Ovary (tissue), 9 donors: ENCODE results near the gene HDAC7. TPM values are rescaled to one million over a fixed set of nuclear protein-coding genes. Genes with fewer than 3 reads are reported as not detected.

Experiments
- DNase-seq, 5 donors: peaks; one replicate each; pipeline ENCODE4 v3.0.0-alpha.2; 2019 to 2020
- H3K27ac ChIP-seq, 2 donors: fragments of 200-600 bp; one replicate each; pipeline versions ENCODE4 v1.5.1 to v1.8.0; 2019 to 2022
- H3K27me3 ChIP-seq: fragments of 200-600 bp; one replicate; pipeline ENCODE4 v1.8.0; 2022
- H3K36me3 ChIP-seq: fragments of 200-600 bp; sonication (generic); one replicate; pipeline ENCODE4 v1.5.1; 2019
- H3K4me1 ChIP-seq: one replicate; pipeline ENCODE4 v1.8.1; 2013; ENCODE audit warnings: mild to moderate bottlenecking, moderate library complexity; ENCODE audit not compliant: insufficient read depth
- H3K4me3 ChIP-seq: fragments of 200-600 bp; sonication (generic); one replicate; pipeline ENCODE4 v1.5.1; 2017
- H3K9me3 ChIP-seq, 2 donors: fragments of 200-600 bp in 1 of 2; sonication (generic) in 1 of 2; one replicate each; pipeline versions ENCODE4 v1.5.1 to v1.8.1; 2013 to 2019; ENCODE audit warnings: mild to moderate bottlenecking in 1 of 2, moderate library complexity in 1 of 2
- CTCF ChIP-seq, 3 donors: fragments of 450-650 bp in 2 of 3; fragments of 200-600 bp in 1 of 3; IDR thresholded peaks; one replicate each; pipeline versions ENCODE4 v1.5.1 to v1.8.0; 2016 to 2022; ENCODE audit warnings: antibody characterized with exemption in 3 of 3, mild to moderate bottlenecking in 1 of 3
- EP300 ChIP-seq: sonication (generic); formaldehyde crosslinking; IDR thresholded peaks from one replicate; pipeline ENCODE4 v1.6.1; 2017; ENCODE audit warnings: antibody characterized with exemption
- POLR2A ChIP-seq: fragments of 450-650 bp; IDR thresholded peaks from one replicate; pipeline ENCODE4 v1.6.1; 2017; ENCODE audit warnings: antibody characterized with exemption, mild to moderate bottlenecking, moderate library complexity
- WGBS, 3 donors: extraction: QIAGEN DNeasy Blood & Tissue Kit in 1 of 3; methylation state at CpG; one replicate each; pipeline versions ENCODE4 v1.1.5 to v1.1.7; 2013 to 2017; 5-methylcytosine and 5-hydroxymethylcytosine counted together
- intact Hi-C, 4 donors: fragments of 100-400 bp; cut with DNase I; formaldehyde crosslinking; loops; one replicate each; pipeline versions ENCODE4 v1.11.0 to v1.15.1; 2022 to 2023
- polyA plus RNA-seq, 2 donors: library from polyadenylated mRNA; stranded (reverse); fragments of 200-250 nt in 1 of 2; fragments of 350-450 nt in 1 of 2; fragmentation: Illumina TruSeq in 1 of 2; extraction: RNeasy Lipid Tissue Mini Kit (QIAGEN cat#74804) in 1 of 2; gene quantifications; one replicate each; pipeline ENCODE4 v1.2.3, GENCODE V29; 2013 to 2014
- total RNA-seq, 7 donors: library from RNA; depleted of rRNA in 2 of 7; stranded (reverse); fragments of >200 nt in 2 of 7; fragmentation: NEBNext Ultra II Directional in 3 of 7; extraction: Animal tissue kit (Norgen Biotek cat#: 25700) in 3 of 7; gene quantifications; one replicate each; pipeline versions ENCODE4 v1.1.0 to v1.2.4, GENCODE V29; 2016 to 2023
- donor health status: DM: no; HTN: no; CAD: no; lungs with moderate emphysema.
- donor health status: DM: no; HTN: no; CAD: no.
- donor health status: Bipolar disorder and iron deficiency.
- donor health status: DM: yes; HTN: yes; CAD: no.
- donor health status: DM: no; HTN: no; CAD: no.
- donor health status: DM: yes; HTN: yes; CAD: no.

Gene HDAC7
- total and polyA plus RNA-seq, 9 donors: 40.1 to 151 (median 102) TPM

DNA sequence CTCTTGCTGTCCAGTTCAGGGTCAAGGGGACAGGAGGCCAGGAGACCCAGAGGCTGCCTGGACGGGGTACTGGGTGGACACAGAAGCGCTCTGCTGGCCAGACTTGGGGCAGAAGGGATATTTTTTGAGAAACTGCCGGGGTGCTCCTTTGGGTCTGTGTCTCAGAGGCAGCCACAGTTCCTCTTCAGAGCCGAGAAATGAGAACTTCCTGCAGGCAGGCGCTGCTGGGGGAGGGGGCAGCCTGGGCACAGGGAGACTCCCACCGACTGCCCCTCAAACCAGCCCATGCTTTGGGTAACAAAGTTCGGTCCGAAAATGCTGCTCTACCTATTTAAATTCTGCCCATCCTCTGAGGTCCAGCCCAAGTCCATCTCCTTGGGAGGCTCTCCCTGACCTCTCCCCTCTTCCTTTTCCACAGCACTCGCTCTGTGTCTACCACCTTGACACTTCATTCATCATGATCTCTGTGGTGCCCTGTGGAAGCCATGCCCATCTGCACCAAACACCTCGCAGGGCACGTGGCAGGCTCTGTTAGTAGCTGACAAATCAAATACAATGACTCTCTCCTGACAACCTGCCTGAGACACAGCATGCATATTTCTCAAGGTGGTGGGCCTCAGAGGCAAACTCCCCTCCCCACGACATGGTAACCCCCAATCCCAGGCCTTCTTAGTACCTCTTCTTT lies 16.4 kb downstream of the HDAC7 start:
- Histone ChIP-seq H3K9me3 (no peaks in the 10 kb centered on the region), H3K36me3 (no peaks in the 10 kb centered on the region), H3K27me3 (no peaks in the 10 kb centered on the region), H3K4me3 (no peak overlapping the region), H3K27ac (peak overlapping the region in 1 of 2 donors; percentile 24), H3K4me1 (peaks cover 39% of the 10 kb centered on the region)
- TF ChIP-seq POLR2A: no peak
- no peak for TF ChIP-seq CTCF (IDR thresholded peaks at IDR 0.05)
- no peak for TF ChIP-seq EP300
- WGBS, 3 donors: 78 to 85% (median 82%) methylated on average over 12 of the region's 12 CpGs
- DNase-seq: no peak
- intact Hi-C loops: loop anchor here in 1 of 4 donors (5.0 kb wide), 1 partner anchor 34 kb away; no protein-coding TSS in a partner anchor

DNA sequence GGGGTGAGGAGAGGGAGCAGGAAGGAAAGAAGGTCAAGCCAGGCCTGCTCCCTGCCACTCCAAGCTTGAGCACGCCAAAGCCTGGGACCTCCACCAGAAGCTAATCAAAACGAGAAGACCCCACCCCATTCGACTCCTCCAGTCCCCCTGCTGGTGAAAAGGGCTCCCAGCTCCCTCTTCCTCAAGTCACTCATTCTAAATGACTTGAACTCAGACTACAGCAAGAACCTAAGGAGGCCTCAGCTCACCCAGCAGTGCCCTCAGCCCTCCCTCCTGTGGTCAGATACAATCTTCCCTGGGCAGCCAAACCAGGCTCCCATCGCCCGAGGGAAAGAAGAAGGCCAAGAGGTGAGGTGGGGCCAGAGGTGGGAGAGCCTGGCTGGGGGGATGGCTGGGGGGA lies 17.4 kb downstream of the HDAC7 start:
- WGBS, 3 donors: 45 to 48% (median 47%) methylated on average over 5 of the region's 5 CpGs
- H3K27me3 ChIP-seq: no peaks in the 10 kb centered on the region
- no peak overlapping the region for H3K4me3 ChIP-seq
- DNase-seq: no peak
- H3K27ac ChIP-seq: peak overlapping the region in 1 of 2 donors; percentile 24
- H3K9me3 ChIP-seq: no peaks in the 10 kb centered on the region
- intact Hi-C loops: loop anchor here in 1 of 4 donors (5.0 kb wide), 1 partner anchor 35 kb away; no protein-coding TSS in a partner anchor
- peaks cover 30% of the 10 kb centered on the region for H3K4me1 ChIP-seq
- no peak for TF ChIP-seq EP300
- no peak for TF ChIP-seq POLR2A
- no peak for TF ChIP-seq CTCF (IDR thresholded peaks at IDR 0.05)
- no peaks in the 10 kb centered on the region for H3K36me3 ChIP-seq

DNA sequence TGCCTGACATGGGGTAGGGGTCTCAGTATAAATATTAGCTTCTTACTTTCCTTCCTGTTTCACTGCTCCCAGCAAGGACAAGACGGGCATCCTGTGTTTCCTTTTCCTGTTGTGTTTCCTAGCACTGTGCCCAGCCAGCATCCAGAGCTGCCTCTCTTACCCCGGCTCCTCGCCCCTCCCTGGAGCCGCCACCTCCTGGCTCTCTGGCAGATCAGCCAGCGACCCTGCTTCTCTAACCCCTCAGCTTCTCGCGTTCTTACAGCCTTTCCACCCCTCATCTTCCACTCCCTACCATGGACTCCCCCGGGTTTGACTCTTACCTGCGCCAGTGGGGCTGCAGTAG lies 17.8 kb downstream of the HDAC7 start:
- no peak overlapping the region for H3K4me3 ChIP-seq
- H3K9me3 ChIP-seq: no peaks in the 10 kb centered on the region
- 70 to 73% (median 72%) methylated on average over 9 of the region's 9 CpGs for WGBS, 3 donors
- peaks cover 29% of the 10 kb centered on the region for H3K4me1 ChIP-seq
- intact Hi-C loops: loop anchor here in 1 of 4 donors (5.0 kb wide), 1 partner anchor 35 kb away; no protein-coding TSS in a partner anchor
- H3K27ac ChIP-seq: peak overlapping the region in 1 of 2 donors; percentile 24
- no peaks in the 10 kb centered on the region for H3K27me3 ChIP-seq
- H3K36me3 ChIP-seq: no peaks in the 10 kb centered on the region
- TF ChIP-seq CTCF (IDR thresholded peaks at IDR 0.05): no peak
- no peak for TF ChIP-seq EP300
- TF ChIP-seq POLR2A: no peak
- no peak for DNase-seq

GRCh38 chr12:47801170-47801903 lies 18.4 kb downstream of the HDAC7 start:
- no peak for DNase-seq
- peaks cover 29% of the 10 kb centered on the region for H3K4me1 ChIP-seq
- TF ChIP-seq CTCF (IDR thresholded peaks at IDR 0.05): no peak
- no peak for TF ChIP-seq EP300
- no peak for TF ChIP-seq POLR2A
- no peaks in the 10 kb centered on the region for H3K9me3 ChIP-seq
- H3K36me3 ChIP-seq: no peaks in the 10 kb centered on the region
- WGBS, 3 donors: 70 to 79% (median 74%) methylated on average over 7 of the region's 7 CpGs
- no peak overlapping the region for H3K4me3 ChIP-seq
- intact Hi-C loops: loop anchor here in 1 of 4 donors (5.0 kb wide), 1 partner anchor 36 kb away; no protein-coding TSS in a partner anchor
- H3K27me3 ChIP-seq: no peaks in the 10 kb centered on the region
- H3K27ac ChIP-seq: no peak overlapping the region
